K562 (cell line): Measurements from ENCODE around the gene KCNA2. TPM values are rescaled to one million over a fixed set of nuclear protein-coding genes. Genes with fewer than 3 reads are reported as not detected.

Source experiments
- BRD4 ChIP-seq: fragments of 200-600 bp; sonication (generic); IDR thresholded peaks from 2 replicates; pipeline ENCODE4 v1.6.1; 2017; ENCODE audit warnings: inconsistent platforms
- CHD1 ChIP-seq: fragments of 200-600 bp; sonication (generic); IDR thresholded peaks from one replicate; pipeline ENCODE4 v1.6.1; 2012; ENCODE audit warnings: mild to moderate bottlenecking, moderate library complexity, low read length, inconsistent platforms
- CHD7 ChIP-seq: fragments of 200-600 bp; sonication (generic); IDR thresholded peaks from one replicate; pipeline ENCODE4 v1.6.1; 2012; ENCODE audit warnings: mild to moderate bottlenecking, low read depth, low read length, inconsistent platforms
- ELF1 ChIP-seq: fragments of 200-800 bp; sonication (Bioruptor generic); IDR thresholded peaks from 2 replicates; pipeline ENCODE4 v1.6.1; 2016; ENCODE audit warnings: missing genetic modification characterization, missing compliant biosample characterization
- IRF2 ChIP-seq: sonication (generic); formaldehyde crosslinking; IDR thresholded peaks from 2 replicates; pipeline ENCODE4 v1.8.1; 2022; ENCODE audit warnings: mild to moderate bottlenecking, missing genetic modification reagents
- MYC ChIP-seq, 2 experiments: fragments of 250-450 bp in 1 of 2; sonication (Bioruptor Pico) in 1 of 2; IDR thresholded peaks; 2 replicates each; pipeline versions ENCODE4 v1.5.1 to v1.6.1; 2012 to 2021; ENCODE audit warnings: low read depth in 2 of 2, borderline replicate concordance in 1 of 2, improper control_type of control experiment in 1 of 2, low read length in 1 of 2, mild to moderate bottlenecking in 1 of 2, moderate library complexity in 1 of 2
- POLR3A ChIP-seq: IDR thresholded peaks from 2 replicates; pipeline ENCODE4 v1.6.1; 2011; ENCODE audit warnings: borderline replicate concordance, mild to moderate bottlenecking, moderate library complexity; ENCODE audit not compliant: insufficient read length, insufficient read depth; ENCODE audit errors: extremely low read depth
- SRSF1 ChIP-seq: fragments of 200-400 bp; formaldehyde crosslinking; IDR thresholded peaks from 2 replicates; pipeline ENCODE4 v1.6.1; 2017; ENCODE audit warnings: mild to moderate bottlenecking, low read depth, low read length, moderate library complexity
- TBP ChIP-seq: optimal IDR thresholded peaks from 2 replicates; pipeline ENCODE3; 2011; ENCODE audit warnings: low read depth, low read length, improper control_type of control experiment
- TSC22D4 ChIP-seq: fragments of 450-650 bp; IDR thresholded peaks from 2 replicates; pipeline ENCODE4 v1.6.1; 2016; ENCODE audit warnings: missing genetic modification characterization, missing biosample characterization, control low read depth
- ZNF140 ChIP-seq: fragments of 250-450 bp; sonication (Bioruptor Pico); IDR thresholded peaks from 2 replicates; pipeline ENCODE4 v1.8.0; 2021; ENCODE audit warnings: moderate library complexity, mild to moderate bottlenecking, inconsistent platforms
- ZNF586 ChIP-seq: fragments of 450-650 bp; formaldehyde crosslinking; conservative IDR thresholded peaks from 2 replicates; pipeline ENCODE4 v1.4.0; 2020; ENCODE audit warnings: mild to moderate bottlenecking, moderate library complexity
- ZNF740 ChIP-seq, 3 experiments: fragments of 200-800 bp in 1 of 3; sonication (Bioruptor generic) in 1 of 3; sonication (generic) in 1 of 3; formaldehyde crosslinking in 1 of 3; IDR thresholded peaks; 2 replicates each; pipeline versions ENCODE4 v1.6.1 to v1.8.0; 2016 to 2022; ENCODE audit warnings: mild to moderate bottlenecking in 2 of 3, missing compliant biosample characterization in 2 of 3, missing genetic modification characterization in 2 of 3, missing genetic modification reagents in 1 of 3
- polyA plus RNA-seq, 8 experiments: library from polyadenylated mRNA; depleted of rRNA in 4 of 8; stranded (reverse) in 5 of 8; unstranded in 3 of 8; fragments of >200 nt; fragmentation: Nextera tagmentation in 2 of 8; fragmentation: Illumina TruSeq in 1 of 8; extraction: Ambion mirVana in 2 of 8; extraction: Trizol in 1 of 8; gene quantifications; 2 replicates each; pipeline versions ENCODE4 v1.2.1 to v1.2.3, GENCODE V29; 2011 to 2014; ENCODE audit warnings: inconsistent platforms in 1 of 8, missing spikeins in 1 of 8
- total RNA-seq, 7 experiments: library from RNA; depleted of rRNA in 6 of 7; stranded (reverse); fragments of >200 nt in 6 of 7; fragmentation: Illumina TruSeq in 2 of 7; extraction: Trizol in 2 of 7; gene quantifications; 2 replicates each; pipeline versions ENCODE4 v1.2.1 to v1.2.3, GENCODE V29; 2011 to 2021; ENCODE audit warnings: low replicate concordance in 1 of 7

KCNA2 gene
- total and polyA plus RNA-seq, 9 of the 15 experiments (the other 6 are each of a cell fraction or from before 2014, with no cell fraction given): not detected

GRCh38 chr1:110619412-110620249, 13.5 kb upstream of the KCNA2 start (continued):
- TF ChIP-seq MYC (IDR thresholded peaks at IDR 0.05; ENCODE audit: low read depth, low read length): peak; percentile 67
- 0 out of 2 replicates have a peak, but pooled peaks have one; percentile 34 for TF ChIP-seq MYC (CRISPR knock-in tag; IDR thresholded peaks at IDR 0.05; ENCODE audit: borderline replicate concordance, low read depth)
- no peak for TF ChIP-seq BRD4
- TF ChIP-seq CHD7: no peak
- TF ChIP-seq POLR3A: no peak
- TF ChIP-seq ZNF740 (CRISPR knock-in tag; IDR thresholded peaks at IDR 0.05): no peak
- no peak for TF ChIP-seq ZNF740 (tag; IDR thresholded peaks at IDR 0.05)
- TF ChIP-seq ZNF140 (CRISPR knock-in tag): no peak
- no peak for TF ChIP-seq CHD1
- TF ChIP-seq TBP: no peak
- TF ChIP-seq SRSF1: no peak
- no peak for TF ChIP-seq TSC22D4 (tag)
- no peak for TF ChIP-seq ZNF586 (CRISPR knock-in tag)
- TF ChIP-seq IRF2 (CRISPR knock-in tag): no peak
- TF ChIP-seq ELF1: no peak
